ENCODE results near the gene CALD1. TPM values are rescaled to one million over a fixed set of nuclear protein-coding genes. Genes with fewer than 3 reads are reported as not detected.

CALD1 gene
- total and polyA plus RNA-seq, 8 donors = 146 to 1,007 (median 302) TPM

DNA sequence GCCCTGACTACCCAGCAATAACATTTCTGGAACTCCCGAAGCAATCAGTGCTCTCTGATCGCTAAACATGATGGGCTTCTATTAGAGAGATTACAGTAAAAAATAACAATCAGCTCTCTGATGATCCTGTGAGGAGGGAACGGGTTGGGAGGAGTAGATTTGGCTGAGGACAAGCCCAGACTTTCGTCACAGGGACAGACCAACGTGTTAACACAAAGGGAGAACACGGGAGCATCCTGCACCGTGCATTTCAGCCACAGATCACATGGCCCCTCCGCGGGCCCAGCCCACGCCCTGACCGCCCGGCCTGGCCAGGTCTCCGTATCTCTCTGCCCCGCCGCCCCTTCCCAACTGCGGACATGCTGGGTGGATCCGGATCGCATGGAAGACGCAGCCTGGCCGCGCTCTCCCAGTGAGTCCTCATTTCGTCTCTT is 111.8 kb downstream of the CALD1 start:
- no peaks in the 10 kb centered on the region for H3K36me3 ChIP-seq
- peaks cover 0 to 11% (median 4%) of the 10 kb centered on the region in 4 donors for H3K9me3 ChIP-seq
- H3K27me3 ChIP-seq = no peaks in the 10 kb centered on the region
- H3K27ac ChIP-seq = peak overlapping the region; percentile 57 to 85 (median 80)
- DNase-seq = peak; percentile 38 to 94
- H3K4me1 ChIP-seq = peaks cover 4 to 53% (median 29%) of the 10 kb centered on the region in 4 donors
- intact Hi-C loops (cut with DNase I; ENCODE audit: low total_unique reads) = no loop called here
- TF ChIP-seq POLR2A (IDR thresholded peaks at IDR 0.05) = no peak
- no peak for TF ChIP-seq EP300 (IDR thresholded peaks at IDR 0.05)
- no peak for TF ChIP-seq CTCF (IDR thresholded peaks at IDR 0.05)
- TF ChIP-seq POLR2AphosphoS5 (IDR thresholded peaks at IDR 0.05) = peak; percentile 44 to 61 (median 45)
- WGBS, 5 donors = 6 to 12% (median 8%) methylated on average over 21 to 22 of the region's 22 CpGs
- H3K4me3 ChIP-seq = peak overlapping the region; percentile 32 to 45 (median 41)

- Histone ChIP-seq H3K36me3 (no peaks in the 10 kb centered on the region), H3K4me1 (peaks cover 4 to 46% (median 22%) of the 10 kb centered on the region in 4 donors), H3K27me3 (no peaks in the 10 kb centered on the region), H3K4me3 (peak overlapping the region; percentile 32 to 45 (median 41)), H3K27ac (peak overlapping the region; percentile 57 to 85 (median 80)), H3K9me3 (peaks cover 0 to 15% (median 6%) of the 10 kb centered on the region in 4 donors)
- WGBS, 5 donors = 37 to 48% (median 46%) methylated on average over 13 to 14 of the region's 14 CpGs
- peak in 1 of 2 donors; percentile 33 for DNase-seq
- intact Hi-C loops (cut with DNase I; ENCODE audit: low total_unique reads) = no loop called here
- peak in 1 of 3 donors; percentile 29 for TF ChIP-seq POLR2AphosphoS5 (IDR thresholded peaks at IDR 0.05)
- TF ChIP-seq CTCF (IDR thresholded peaks at IDR 0.05) = no peak
These were observed 112.6 kb downstream of the CALD1 start for GRCh38 chr7:134891696-134892678.

DNA sequence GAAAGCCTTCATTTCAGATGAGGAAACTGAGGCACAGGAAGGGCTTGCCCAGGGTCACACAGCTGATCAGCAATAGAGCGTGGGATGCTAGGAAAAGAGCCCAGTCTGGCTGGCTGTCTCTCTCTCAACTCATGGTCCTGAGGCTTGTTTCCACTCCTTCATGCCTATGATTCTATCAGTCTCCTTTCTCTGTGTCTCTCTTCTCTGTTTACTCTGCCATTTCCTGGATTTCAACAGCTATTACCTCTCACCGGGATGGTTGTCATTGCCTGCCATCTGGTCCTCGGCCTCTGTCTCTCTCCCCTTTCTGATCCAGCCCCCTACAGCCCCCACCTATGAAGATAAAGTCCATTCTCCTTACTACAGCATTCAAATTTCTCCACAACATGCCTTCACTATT is 113.5 kb downstream of the CALD1 start:
- TF ChIP-seq POLR2A (IDR thresholded peaks at IDR 0.05) = no peak
- TF ChIP-seq EP300 (IDR thresholded peaks at IDR 0.05) = no peak
- TF ChIP-seq CTCF (IDR thresholded peaks at IDR 0.05) = no peak
- TF ChIP-seq POLR2AphosphoS5 (IDR thresholded peaks at IDR 0.05) = no peak
- peak overlapping the region; percentile 32 to 45 (median 41) for H3K4me3 ChIP-seq
- WGBS, 5 donors = 50 to 62% (median 52%) methylated on average over 3 of the region's 3 CpGs
- H3K36me3 ChIP-seq = no peaks in the 10 kb centered on the region
- peaks cover 0 to 15% (median 6%) of the 10 kb centered on the region in 4 donors for H3K9me3 ChIP-seq
- H3K27ac ChIP-seq = peak overlapping the region in 4 of 5 donors; percentile 62 to 85 (median 80)
- no peak for DNase-seq
- intact Hi-C loops (cut with DNase I; ENCODE audit: low total_unique reads) = no loop called here
- peaks cover 4 to 40% (median 19%) of the 10 kb centered on the region in 4 donors for H3K4me1 ChIP-seq
- H3K27me3 ChIP-seq = no peaks in the 10 kb centered on the region

GRCh38 chr7:134893920-134894319 is 114.5 kb downstream of the CALD1 start:
- Histone ChIP-seq H3K27me3 (no peaks in the 10 kb centered on the region), H3K4me1 (peaks cover 4 to 41% (median 23%) of the 10 kb centered on the region in 4 donors), H3K27ac (peak overlapping the region in 3 of 5 donors; percentile 62 to 85 (median 80)), H3K36me3 (no peaks in the 10 kb centered on the region), H3K4me3 (peak overlapping the region in 3 of 4 donors; percentile 39 to 45 (median 43)), H3K9me3 (peaks cover 0 to 15% (median 6%) of the 10 kb centered on the region in 4 donors)
- DNase-seq = no peak
- 88 to 94% (median 92%) methylated on average over 7 of the region's 7 CpGs for WGBS, 5 donors
- TF ChIP-seq POLR2A (IDR thresholded peaks at IDR 0.05) = no peak
- TF ChIP-seq EP300 (IDR thresholded peaks at IDR 0.05) = no peak
- TF ChIP-seq CTCF (IDR thresholded peaks at IDR 0.05) = no peak
- TF ChIP-seq POLR2AphosphoS5 (IDR thresholded peaks at IDR 0.05) = no peak
- intact Hi-C loops (cut with DNase I; ENCODE audit: low total_unique reads) = no loop called here

Measured in stomach (tissue), 9 donors.